Measurements from ENCODE around the gene SPIRE2. TPM values are rescaled to one million over a fixed set of nuclear protein-coding genes. Genes with fewer than 3 reads are reported as not detected.

The SPIRE2 gene
- total and polyA plus RNA-seq, 2 of the 13 experiments (the other 11 are each of a cell fraction or from before 2014, with no cell fraction given) = 13.3 to 37.5 TPM

DNA sequence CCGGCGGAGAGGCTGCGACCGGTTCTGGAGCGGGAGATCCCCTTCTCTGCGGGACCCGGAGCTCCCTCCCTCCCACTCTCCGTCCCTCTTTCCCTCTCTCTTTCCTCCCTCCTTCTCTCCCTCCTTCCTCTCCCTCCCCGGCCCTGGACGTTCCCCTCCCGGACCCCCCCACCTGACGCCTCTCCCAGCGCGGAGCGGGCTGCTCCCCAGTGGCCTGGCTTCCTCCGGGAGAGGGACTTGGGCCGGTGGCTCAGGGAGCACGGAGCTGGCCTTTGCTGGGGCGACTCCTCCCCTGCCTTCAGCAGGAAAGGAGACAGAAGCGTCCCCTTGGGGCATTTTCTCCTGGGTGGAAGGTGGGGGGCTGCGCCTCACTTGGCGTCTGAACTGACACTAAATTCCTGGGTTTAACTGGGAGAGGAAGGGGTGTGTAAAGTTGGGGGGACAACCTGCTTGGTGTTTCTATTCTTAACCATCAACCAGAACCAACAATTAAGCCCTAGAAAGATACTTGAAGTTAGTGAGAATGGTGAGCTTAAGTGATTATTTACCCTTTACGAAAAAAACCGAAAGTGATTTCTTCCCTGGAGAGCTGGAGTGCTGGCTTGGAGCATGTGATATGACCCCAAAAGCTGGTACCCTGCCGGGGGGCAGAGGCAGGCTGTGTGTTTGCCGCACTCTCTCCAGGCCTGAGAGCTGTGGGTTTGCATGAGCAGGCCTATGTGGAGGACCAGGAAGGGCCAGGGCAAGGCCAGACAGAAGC, 775 bp downstream of the SPIRE2 start (continued):
- TF ChIP-seq TRIM22 (IDR thresholded peaks at IDR 0.05) (no peak), KMT2B (CRISPR knock-in tag; IDR thresholded peaks at IDR 0.05) (no peak), MTF2 (CRISPR knock-in tag; IDR thresholded peaks at IDR 0.05; ENCODE audit: borderline replicate concordance) (no peak), NONO (IDR thresholded peaks at IDR 0.05) (no peak), NONO (CRISPR knock-in tag; conservative IDR thresholded peaks at IDR 0.05) (peak; percentile 43; the same call in 1 of the 2 replicates), ZNF446 (CRISPR knock-in tag; IDR thresholded peaks at IDR 0.05) (no peak), TOPORS (CRISPR knock-in tag; IDR thresholded peaks at IDR 0.05) (peak; percentile 49; the same call in 1 of the 2 replicates), ZNF747 (CRISPR knock-in tag; IDR thresholded peaks at IDR 0.05; ENCODE audit: borderline replicate concordance) (no peak), ONECUT2 (CRISPR knock-in tag; IDR thresholded peaks at IDR 0.05) (no peak), TBX2 (CRISPR knock-in tag; IDR thresholded peaks at IDR 0.05; ENCODE audit: borderline replicate concordance) (no peak), ZNF33A (CRISPR knock-in tag; IDR thresholded peaks at IDR 0.05; ENCODE audit: borderline replicate concordance) (no peak), ZNF770 (CRISPR knock-in tag; IDR thresholded peaks at IDR 0.05) (no peak), ARID2 (CRISPR knock-in tag; IDR thresholded peaks at IDR 0.05; ENCODE audit: borderline replicate concordance) (no peak), PRMT3 (CRISPR knock-in tag; IDR thresholded peaks at IDR 0.05; ENCODE audit: borderline replicate concordance, low read depth) (no peak), ADNP (CRISPR knock-in tag; IDR thresholded peaks at IDR 0.05) (no peak), TMF1 (CRISPR knock-in tag; IDR thresholded peaks at IDR 0.05; ENCODE audit: low read depth) (peak; percentile 11; the same call in 1 of the 2 replicates)
- TF ChIP-seq, protein P1, sequence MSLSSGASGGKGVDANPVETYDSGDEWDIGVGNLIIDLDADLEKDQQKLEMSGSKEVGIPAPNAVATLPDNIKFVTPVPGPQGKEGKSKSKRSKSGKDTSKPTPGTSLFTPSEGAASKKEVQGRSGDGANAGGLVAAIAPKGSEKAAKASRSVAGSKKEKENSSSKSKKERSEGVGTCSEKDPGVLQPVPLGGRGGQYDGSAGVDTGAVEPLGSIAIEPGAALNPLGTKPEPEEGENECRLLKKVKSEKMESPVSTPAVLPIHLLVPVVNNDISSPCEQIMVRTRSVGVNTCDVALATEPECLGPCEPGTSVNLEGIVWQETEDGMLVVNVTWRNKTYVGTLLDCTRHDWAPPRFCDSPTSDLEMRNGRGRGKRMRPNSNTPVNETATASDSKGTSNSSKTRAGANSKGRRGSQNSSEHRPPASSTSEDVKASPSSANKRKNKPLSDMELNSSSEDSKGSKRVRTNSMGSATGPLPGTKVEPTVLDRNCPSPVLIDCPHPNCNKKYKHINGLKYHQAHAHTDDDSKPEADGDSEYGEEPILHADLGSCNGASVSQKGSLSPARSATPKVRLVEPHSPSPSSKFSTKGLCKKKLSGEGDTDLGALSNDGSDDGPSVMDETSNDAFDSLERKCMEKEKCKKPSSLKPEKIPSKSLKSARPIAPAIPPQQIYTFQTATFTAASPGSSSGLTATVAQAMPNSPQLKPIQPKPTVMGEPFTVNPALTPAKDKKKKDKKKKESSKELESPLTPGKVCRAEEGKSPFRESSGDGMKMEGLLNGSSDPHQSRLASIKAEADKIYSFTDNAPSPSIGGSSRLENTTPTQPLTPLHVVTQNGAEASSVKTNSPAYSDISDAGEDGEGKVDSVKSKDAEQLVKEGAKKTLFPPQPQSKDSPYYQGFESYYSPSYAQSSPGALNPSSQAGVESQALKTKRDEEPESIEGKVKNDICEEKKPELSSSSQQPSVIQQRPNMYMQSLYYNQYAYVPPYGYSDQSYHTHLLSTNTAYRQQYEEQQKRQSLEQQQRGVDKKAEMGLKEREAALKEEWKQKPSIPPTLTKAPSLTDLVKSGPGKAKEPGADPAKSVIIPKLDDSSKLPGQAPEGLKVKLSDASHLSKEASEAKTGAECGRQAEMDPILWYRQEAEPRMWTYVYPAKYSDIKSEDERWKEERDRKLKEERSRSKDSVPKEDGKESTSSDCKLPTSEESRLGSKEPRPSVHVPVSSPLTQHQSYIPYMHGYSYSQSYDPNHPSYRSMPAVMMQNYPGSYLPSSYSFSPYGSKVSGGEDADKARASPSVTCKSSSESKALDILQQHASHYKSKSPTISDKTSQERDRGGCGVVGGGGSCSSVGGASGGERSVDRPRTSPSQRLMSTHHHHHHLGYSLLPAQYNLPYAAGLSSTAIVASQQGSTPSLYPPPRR (CRISPR knock-in tag; IDR thresholded peaks at IDR 0.05; ENCODE audit: borderline replicate concordance) = 0 out of 2 replicates have a peak, but pooled peaks have one; percentile 32
- TF ChIP-seq, protein P2, sequence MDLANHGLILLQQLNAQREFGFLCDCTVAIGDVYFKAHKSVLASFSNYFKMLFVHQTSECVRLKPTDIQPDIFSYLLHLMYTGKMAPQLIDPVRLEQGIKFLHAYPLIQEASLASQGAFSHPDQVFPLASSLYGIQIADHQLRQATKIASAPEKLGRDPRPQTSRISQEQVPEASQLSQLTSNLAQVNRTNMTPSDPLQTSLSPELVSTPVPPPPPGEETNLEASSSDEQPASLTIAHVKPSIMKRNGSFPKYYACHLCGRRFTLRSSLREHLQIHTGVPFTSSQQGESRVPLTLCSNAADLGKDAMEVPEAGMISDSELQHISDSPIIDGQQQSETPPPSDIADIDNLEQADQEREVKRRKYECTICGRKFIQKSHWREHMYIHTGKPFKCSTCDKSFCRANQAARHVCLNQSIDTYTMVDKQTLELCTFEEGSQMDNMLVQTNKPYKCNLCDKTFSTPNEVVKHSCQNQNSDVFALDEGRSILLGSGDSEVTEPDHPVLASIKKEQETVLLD (CRISPR knock-in tag; IDR thresholded peaks at IDR 0.05; ENCODE audit: low read depth) = no peak; the same call in 1 of the 2 replicates

All from HepG2 (cell line).